Astrocyte (in vitro differentiated cells and primary cell): ENCODE data around the gene NAA11. TPM values are rescaled to one million over a fixed set of nuclear protein-coding genes. Genes with fewer than 3 reads are reported as not detected.

Experiments
- DNase-seq: peaks from one replicate; pipeline ENCODE4 v3.0.0-alpha.2; 2010; ENCODE audit warnings: low read depth
- FAIRE-seq: peaks from 2 replicates; lab custom pipeline; 2011; peaks lifted over from hg19 to GRCh38; lab: Jason Lieb, UNC
- H2AFZ ChIP-seq: 2 replicates; pipeline ENCODE4 v1.6.0; 2012; ENCODE audit warnings: low read depth, low read length, inconsistent platforms
- H3K27ac ChIP-seq: 2 replicates; pipeline ENCODE4 v1.5.1; 2011; ENCODE audit warnings: low read depth, low read length, inconsistent platforms
- H3K27me3 ChIP-seq: 2 replicates; pipeline ENCODE4 v1.6.0; 2011; ENCODE audit warnings: low read length, inconsistent platforms; ENCODE audit not compliant: insufficient read depth
- H3K36me3 ChIP-seq: 2 replicates; pipeline ENCODE4 v1.5.1; 2011; ENCODE audit warnings: low read length, inconsistent platforms; ENCODE audit not compliant: insufficient read depth
- H3K4me1 ChIP-seq: 2 replicates; pipeline ENCODE4 v1.5.1; 2011; ENCODE audit warnings: low read length, inconsistent platforms; ENCODE audit not compliant: insufficient read depth
- H3K4me2 ChIP-seq: 2 replicates; pipeline ENCODE4 v1.6.0; 2012; ENCODE audit warnings: low read length, inconsistent platforms
- H3K4me3 ChIP-seq: 2 replicates; pipeline ENCODE4 v1.5.1; 2011; ENCODE audit warnings: low read depth, mild to moderate bottlenecking, low read length, inconsistent platforms; ENCODE audit not compliant: insufficient read depth
- H3K79me2 ChIP-seq: 2 replicates; pipeline ENCODE4 v1.6.0; 2012; ENCODE audit warnings: mild to moderate bottlenecking, low read length, inconsistent platforms; ENCODE audit not compliant: insufficient read depth
- H3K9ac ChIP-seq: 2 replicates; pipeline ENCODE4 v1.6.0; 2012; ENCODE audit warnings: mild to moderate bottlenecking, low read length, inconsistent platforms
- H3K9me3 ChIP-seq: 2 replicates; pipeline ENCODE4 v1.5.1; 2012; ENCODE audit warnings: low read depth, mild to moderate bottlenecking, low read length, inconsistent platforms; ENCODE audit not compliant: insufficient read depth
- H4K20me1 ChIP-seq: 2 replicates; pipeline ENCODE4 v1.6.0; 2012; ENCODE audit warnings: low read length, inconsistent platforms; ENCODE audit not compliant: insufficient read depth
- H3K27ac Mint-ChIP-seq: one replicate; pipeline ENCODE4 v1.8.0; 2021; ENCODE audit warnings: mild to moderate bottlenecking, mixed read lengths; ENCODE audit not compliant: unreplicated experiment
- H3K27me3 Mint-ChIP-seq: one replicate; pipeline ENCODE4 v1.8.0; 2021; ENCODE audit warnings: low read depth, mixed read lengths; ENCODE audit not compliant: unreplicated experiment
- H3K36me3 Mint-ChIP-seq: one replicate; pipeline ENCODE4 v1.8.0; 2021; ENCODE audit warnings: low read depth, mixed read lengths; ENCODE audit not compliant: unreplicated experiment
- H3K4me1 Mint-ChIP-seq: one replicate; pipeline ENCODE4 v1.8.0; 2021; ENCODE audit warnings: low read depth, mixed read lengths; ENCODE audit not compliant: unreplicated experiment
- H3K4me3 Mint-ChIP-seq: one replicate; pipeline ENCODE4 v1.8.0; 2021; ENCODE audit warnings: mild to moderate bottlenecking, moderate library complexity, mixed read lengths; ENCODE audit not compliant: unreplicated experiment
- H3K9me3 Mint-ChIP-seq: one replicate; pipeline ENCODE4 v1.8.0; 2021; ENCODE audit warnings: mild to moderate bottlenecking, mixed read lengths; ENCODE audit not compliant: unreplicated experiment
- EZH2 ChIP-seq: IDR thresholded peaks from 2 replicates; pipeline ENCODE4 v1.6.1; 2012; ENCODE audit warnings: mild to moderate bottlenecking, low read length, inconsistent platforms; ENCODE audit not compliant: insufficient read depth
- total RNA-seq: library from RNA; stranded (reverse); gene quantifications from 2 replicates; pipeline ENCODE4 v1.2.1, GENCODE V29; 2021
- TF ChIP-seq, protein P1 (sequence below): IDR thresholded peaks from 2 replicates; pipeline ENCODE4 v1.5.1; 2011; ENCODE audit warnings: low read depth, mild to moderate bottlenecking, inconsistent platforms, low read length, moderate library complexity; ENCODE audit not compliant: insufficient read depth

The NAA11 gene
- total RNA-seq, 1 donor from 2014 or later = not detected

DNA sequence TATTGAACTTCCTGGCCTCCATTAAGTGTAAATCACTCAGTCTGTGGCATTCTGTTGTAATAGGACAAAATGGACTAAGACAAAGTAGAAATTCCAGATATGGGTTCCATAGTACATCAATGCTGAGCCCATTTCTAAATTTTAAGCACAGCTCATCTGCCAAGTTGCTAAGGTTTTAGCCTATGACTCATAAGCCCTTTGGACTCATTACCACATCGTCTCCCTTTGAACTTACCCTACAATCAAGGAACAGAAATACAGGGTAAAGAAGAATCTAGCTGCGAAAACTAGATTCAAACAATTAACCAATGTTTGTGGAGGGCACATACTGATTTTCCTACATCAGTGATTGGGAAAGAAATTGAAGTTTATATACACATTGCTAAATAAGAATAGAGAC lies 31.8 kb downstream of the NAA11 start:
- Mint-ChIP-seq H3K9me3 (no peaks in the 10 kb centered on the region), H3K27ac (no peak overlapping the region), H3K4me3 (no peak overlapping the region), H3K4me1 (peaks cover 4% of the 10 kb centered on the region), H3K27me3 (peaks cover 6% of the 10 kb centered on the region), H3K36me3 (no peaks in the 10 kb centered on the region)
- Histone ChIP-seq H2AFZ (no peak overlapping the region), H3K4me3 (no peak overlapping the region), H3K36me3 (no peaks in the 10 kb centered on the region), H3K4me2 (no peak overlapping the region), H3K27ac (no peak overlapping the region), H3K27me3 (no peaks in the 10 kb centered on the region), H3K9me3 (no peaks in the 10 kb centered on the region), H4K20me1 (no peaks in the 10 kb centered on the region), H3K79me2 (no peaks in the 10 kb centered on the region), H3K9ac (no peak overlapping the region), H3K4me1 (no peaks in the 10 kb centered on the region)
- TF ChIP-seq, protein P1, sequence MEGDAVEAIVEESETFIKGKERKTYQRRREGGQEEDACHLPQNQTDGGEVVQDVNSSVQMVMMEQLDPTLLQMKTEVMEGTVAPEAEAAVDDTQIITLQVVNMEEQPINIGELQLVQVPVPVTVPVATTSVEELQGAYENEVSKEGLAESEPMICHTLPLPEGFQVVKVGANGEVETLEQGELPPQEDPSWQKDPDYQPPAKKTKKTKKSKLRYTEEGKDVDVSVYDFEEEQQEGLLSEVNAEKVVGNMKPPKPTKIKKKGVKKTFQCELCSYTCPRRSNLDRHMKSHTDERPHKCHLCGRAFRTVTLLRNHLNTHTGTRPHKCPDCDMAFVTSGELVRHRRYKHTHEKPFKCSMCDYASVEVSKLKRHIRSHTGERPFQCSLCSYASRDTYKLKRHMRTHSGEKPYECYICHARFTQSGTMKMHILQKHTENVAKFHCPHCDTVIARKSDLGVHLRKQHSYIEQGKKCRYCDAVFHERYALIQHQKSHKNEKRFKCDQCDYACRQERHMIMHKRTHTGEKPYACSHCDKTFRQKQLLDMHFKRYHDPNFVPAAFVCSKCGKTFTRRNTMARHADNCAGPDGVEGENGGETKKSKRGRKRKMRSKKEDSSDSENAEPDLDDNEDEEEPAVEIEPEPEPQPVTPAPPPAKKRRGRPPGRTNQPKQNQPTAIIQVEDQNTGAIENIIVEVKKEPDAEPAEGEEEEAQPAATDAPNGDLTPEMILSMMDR = no peak
- FAIRE-seq (no peak), DNase-seq (peak; percentile 1)

DNA sequence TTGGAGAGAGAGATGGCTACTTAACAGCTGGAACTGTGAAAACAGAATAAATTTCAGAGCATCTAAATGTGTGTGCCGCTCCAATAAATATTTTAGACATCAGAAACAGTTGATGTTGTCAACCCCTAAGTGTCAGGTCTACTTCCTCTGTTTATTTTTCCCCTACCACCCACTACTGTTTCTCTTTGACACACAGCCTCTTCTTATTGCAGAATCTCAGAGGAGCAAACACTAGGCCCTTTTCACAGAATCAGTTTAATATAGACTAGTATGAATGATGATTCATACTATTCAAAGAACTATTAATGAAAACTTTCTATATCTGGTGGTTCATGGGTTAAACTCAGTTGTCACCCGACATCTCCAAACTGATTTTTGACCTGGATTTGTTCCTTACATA lies 33.9 kb downstream of the NAA11 start:
- Histone ChIP-seq H3K79me2 (no peaks in the 10 kb centered on the region), H4K20me1 (no peaks in the 10 kb centered on the region), H3K4me3 (no peak overlapping the region), H3K36me3 (no peaks in the 10 kb centered on the region), H2AFZ (no peak overlapping the region), H3K27ac (no peak overlapping the region), H3K27me3 (no peaks in the 10 kb centered on the region), H3K4me1 (no peaks in the 10 kb centered on the region), H3K4me2 (no peak overlapping the region), H3K9ac (no peak overlapping the region), H3K9me3 (no peaks in the 10 kb centered on the region)
- Mint-ChIP-seq H3K27ac (no peak overlapping the region), H3K4me3 (no peak overlapping the region), H3K36me3 (no peaks in the 10 kb centered on the region), H3K9me3 (no peaks in the 10 kb centered on the region), H3K27me3 (peaks cover 6% of the 10 kb centered on the region), H3K4me1 (peaks cover 4% of the 10 kb centered on the region)
- TF ChIP-seq, protein P1 = no peak
- TF ChIP-seq EZH2 = no peak
- no peak for DNase-seq
- no peak for FAIRE-seq

DNA sequence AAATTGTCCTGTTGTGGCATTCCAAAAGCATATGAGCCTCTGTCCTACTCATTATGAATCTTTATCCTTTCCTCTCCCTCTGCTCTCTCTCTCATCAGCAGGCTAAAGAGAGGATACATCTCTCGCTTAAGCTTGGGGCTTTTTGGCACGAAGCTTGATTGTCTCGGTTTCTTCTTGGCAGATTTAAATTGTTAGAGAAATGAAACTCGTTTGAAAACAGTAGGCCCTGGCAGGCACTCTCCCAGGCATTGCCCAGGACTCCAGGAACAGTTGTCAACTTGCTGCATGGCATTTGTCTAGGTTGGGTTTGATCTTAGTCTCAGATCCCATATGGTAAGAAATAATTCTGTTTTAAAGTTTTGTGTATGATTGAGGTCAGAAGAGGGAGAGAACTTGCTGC lies 35.5 kb downstream of the NAA11 start:
- no peak overlapping the region for H2AFZ ChIP-seq
- no peak overlapping the region for H3K4me3 ChIP-seq
- no peaks in the 10 kb centered on the region for H3K36me3 ChIP-seq
- no peaks in the 10 kb centered on the region for H3K4me1 ChIP-seq
- no peaks in the 10 kb centered on the region for H3K27me3 ChIP-seq
- Mint-ChIP-seq H3K4me1 (peaks cover 4% of the 10 kb centered on the region), H3K9me3 (no peaks in the 10 kb centered on the region), H3K36me3 (no peaks in the 10 kb centered on the region), H3K4me3 (no peak overlapping the region), H3K27me3 (peaks cover 1% of the 10 kb centered on the region), H3K27ac (no peak overlapping the region)
- no peaks in the 10 kb centered on the region for H3K9me3 ChIP-seq
- H3K27ac ChIP-seq = no peak overlapping the region
- TF ChIP-seq EZH2 = no peak
- FAIRE-seq (no peak), DNase-seq (no peak)
- no peaks in the 10 kb centered on the region for H4K20me1 ChIP-seq
- H3K9ac ChIP-seq = no peak overlapping the region
- H3K4me2 ChIP-seq = no peak overlapping the region
- H3K79me2 ChIP-seq = no peaks in the 10 kb centered on the region
